GM18858 (cell line): Measurements from ENCODE around the gene ADAMTS17.

Experiments used
- ATAC-seq: cut with Tn5 transposase; IDR thresholded peaks from one replicate; pipeline ENCODE4 v1.9.1; 2021; ENCODE audit not compliant: unreplicated experiment

Gene ADAMTS17

DNA sequence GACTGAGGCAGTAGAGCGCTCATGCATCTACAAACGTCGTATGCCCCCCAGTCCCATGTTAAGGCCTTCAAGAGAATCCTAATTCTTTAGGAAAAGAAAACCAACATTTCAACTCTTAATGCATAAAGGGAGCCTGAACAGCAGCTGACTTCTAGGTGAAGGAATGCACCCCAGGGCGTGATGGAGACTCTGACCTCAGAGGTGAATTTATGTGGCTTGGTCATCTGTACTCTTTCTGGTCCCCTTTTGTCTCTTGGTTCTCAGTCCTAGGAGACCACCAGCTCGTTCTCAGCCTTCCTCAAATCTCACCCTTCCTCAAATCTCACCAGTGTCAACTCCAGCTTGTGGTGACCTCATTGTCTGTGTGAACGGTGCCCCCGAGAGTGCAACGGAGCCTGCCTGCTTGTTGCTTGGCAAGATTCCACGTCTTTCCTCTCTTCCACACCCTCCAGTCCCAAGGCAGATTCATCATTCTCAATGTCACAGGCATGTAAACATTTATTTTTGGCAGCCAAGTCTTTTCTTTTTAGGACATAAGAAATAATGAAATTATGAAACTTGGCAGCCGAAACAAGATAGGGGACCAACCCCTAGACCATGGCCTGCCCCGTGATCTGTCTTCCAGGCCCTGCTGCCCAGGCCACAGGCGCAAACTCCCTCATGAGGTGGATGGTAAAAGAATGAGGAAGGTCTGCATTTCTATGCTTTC lies 166.2 kb downstream of the ADAMTS17 start:
- no peak for ATAC-seq

DNA sequence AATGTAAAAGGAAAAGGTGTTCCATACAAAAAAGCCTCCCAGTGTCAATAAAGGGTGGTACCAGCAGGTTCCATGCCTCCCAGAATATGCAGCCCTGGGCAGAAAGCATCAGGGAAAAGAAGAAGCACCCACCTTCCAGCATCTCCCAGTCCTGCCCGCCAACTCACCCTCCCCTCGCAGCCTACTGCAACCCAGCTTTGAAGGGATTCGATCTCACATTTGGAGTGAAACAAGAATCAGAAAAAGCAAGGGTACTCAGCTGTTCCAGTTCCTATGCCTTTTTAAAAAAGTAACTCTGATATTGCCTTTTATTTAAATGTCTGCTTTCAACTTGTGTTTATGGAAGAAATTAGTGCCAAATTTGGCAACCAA lies 166.9 kb downstream of the ADAMTS17 start:
- no peak for ATAC-seq

DNA sequence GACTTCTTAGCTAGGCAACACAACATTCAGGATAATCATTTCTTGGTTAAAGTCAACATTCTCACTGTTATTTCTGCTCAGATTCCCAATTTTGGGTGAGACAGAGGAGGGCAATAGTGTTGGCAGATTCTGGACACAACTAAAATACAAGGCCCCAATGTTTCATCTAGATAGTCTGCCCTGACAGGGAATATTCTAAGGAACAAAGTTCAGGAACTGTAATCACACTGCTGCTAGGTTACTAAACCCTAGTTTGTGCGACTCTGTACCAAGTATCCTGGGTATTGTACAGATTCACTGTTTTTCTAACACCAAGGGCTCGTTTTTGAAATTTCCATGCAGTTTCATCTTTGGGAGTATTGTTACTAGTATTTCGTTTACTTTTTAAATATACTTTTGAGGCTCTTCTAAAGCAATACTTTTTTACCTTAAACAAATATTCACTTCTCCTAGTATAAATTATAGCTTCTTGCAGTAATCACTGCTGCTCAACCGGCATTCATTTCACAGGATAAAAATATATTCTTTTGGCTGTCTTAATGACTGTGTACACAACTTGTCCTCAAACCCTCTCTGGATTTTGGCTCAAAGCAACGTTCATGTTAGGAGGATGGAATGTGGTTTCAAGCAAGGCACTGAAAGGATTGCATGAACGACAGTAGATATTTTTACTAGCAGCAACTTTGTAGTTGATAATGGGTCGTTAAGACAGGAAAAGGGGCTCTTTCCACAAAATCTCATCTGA lies 167.4 kb downstream of the ADAMTS17 start:
- ATAC-seq, result no peak

DNA sequence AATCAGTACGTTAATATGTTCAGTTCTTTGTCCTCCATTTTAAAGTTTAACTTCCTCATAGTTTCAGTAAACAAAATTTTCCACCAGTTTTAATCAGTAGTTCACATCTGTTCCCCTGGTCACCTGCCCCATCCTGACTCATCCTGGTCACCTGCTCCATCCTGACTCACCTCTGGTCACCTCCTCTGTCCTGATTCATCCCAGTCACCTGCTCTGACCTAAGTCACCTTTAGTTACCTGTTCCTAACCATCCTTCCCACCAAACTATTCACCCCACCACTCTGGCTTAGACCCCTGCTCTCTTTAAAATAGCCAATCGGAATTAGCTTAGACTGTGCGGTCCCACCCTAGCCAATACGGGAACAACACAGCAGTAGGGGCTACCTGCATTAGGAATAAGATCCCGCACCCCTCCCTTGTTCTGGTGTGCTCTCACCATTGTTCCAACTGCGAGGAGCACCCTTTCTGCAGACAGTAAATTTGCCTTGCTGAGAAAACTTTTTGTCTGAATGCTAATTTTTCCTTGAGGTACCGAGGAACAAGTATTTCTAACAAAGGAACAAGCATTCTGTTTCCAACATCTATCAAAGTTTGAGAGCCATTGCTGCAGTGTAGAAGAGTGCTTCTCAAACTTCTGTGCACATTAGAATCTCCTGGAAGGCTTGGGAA lies 169.3 kb downstream of the ADAMTS17 start:
- ATAC-seq, result no peak

DNA sequence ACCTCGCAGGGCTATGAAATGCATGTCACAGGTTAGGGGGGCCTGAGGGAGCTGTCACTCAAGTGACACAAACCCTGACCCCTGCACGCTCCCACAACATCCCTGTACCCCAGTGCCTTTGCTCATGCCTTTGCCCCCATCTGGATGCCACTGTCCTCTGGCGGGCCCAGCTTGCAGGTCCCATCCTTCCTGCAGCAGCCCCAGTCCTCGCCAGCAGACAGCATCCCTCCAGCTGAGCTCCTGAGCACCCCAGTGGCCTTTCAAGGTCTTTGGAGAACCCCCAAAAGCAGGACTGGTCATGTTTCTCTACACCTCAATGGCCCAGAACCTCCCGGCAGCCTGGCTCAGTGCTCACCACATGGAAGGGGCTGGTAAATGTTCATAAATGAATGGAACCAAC lies 170.4 kb downstream of the ADAMTS17 start:
- ATAC-seq, result no peak

DNA sequence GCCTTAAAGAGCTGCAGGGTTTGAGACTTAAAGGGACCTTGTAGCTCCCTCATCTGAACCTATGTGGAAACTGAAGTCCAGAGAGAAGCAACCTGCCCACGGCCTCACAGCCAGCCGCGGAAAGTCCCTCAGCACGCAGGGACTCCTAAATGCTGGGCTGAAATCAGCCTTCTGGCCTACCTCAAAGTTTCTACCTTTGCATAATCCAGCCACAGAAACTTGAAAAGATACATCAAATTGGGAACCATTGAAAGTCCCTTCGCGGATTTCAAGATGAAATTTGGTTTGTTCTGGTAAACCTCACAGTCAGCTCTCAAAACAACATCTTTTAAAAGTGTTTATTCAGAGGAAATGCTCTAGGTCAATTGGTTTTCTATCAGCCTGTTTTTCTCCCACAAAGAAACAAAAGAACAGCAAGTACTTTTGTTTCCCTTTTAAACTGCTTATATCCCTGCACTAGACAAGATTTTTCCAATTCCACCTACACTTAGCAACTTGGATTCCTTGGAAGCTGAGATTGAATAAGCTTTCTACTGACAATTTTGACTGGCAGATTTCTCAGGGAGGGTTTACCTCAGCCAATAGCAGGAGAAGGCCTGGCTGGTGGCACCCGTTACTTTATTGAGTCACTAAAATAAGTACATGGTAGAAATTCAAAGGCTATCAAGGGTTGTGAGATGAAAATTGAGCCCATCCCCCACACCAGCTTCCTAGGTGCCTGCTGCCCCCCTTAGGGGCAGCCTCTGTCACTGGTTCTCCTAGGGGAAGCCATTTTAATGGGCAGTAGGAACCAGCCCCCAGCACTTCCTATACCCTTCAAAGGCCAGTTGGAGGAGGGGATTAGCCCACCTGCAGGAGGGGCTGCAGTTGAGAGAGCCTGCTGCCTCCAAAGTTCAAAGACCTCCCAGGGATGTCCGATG lies 171.2 kb downstream of the ADAMTS17 start:
- ATAC-seq, result peak; percentile 91

DNA sequence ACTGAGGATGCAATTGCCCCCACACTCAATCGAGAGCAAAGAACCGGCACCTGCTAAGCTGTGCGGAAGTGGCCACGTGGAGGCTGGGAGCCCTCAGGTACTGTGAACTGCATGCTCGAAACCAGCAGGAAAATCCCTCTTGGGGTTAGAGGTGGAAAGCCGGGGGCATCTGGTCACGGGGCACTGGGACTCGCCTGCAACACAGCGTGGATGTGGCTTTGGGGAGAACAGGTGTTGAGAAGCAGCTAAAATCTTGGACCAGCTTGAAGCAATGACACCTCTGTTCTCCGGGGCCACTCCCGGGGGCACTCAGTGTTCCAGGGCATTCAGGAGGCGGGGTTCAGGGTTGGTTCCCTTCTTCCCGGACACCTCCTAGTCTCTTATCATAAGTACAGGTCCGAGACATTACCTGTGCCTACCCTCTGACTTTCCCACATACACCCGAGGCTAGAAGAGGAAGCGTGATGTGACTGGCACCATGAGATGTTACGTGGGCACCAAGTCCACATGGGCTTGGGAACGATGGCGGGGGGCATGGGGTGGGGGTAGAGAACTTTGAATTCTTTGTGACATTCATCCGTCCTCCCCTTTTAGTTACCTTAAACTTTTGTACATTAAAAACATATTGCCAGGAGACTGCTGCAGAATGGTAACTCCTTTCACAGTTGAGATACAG lies 172.0 kb downstream of the ADAMTS17 start:
- no peak for ATAC-seq

DNA sequence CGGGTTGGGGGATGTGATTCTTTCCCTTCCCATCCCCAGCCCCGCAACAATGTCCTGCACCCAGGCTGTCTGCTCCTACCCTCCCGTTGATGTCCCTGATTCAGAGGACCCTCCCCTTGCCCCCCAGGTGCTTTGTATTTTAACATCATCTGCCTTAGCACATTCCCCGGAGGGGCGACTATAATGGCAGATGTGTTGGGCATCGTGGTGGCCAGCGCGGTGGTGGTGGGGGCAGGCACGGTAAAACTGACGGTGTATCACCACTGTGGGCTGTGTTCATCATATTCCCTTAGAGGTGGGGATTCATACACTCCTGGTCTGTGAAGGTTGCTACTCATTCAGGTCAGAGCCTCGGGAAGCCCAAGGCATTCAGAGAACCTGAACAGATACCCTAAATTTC lies 173.0 kb downstream of the ADAMTS17 start:
- no peak for ATAC-seq

DNA sequence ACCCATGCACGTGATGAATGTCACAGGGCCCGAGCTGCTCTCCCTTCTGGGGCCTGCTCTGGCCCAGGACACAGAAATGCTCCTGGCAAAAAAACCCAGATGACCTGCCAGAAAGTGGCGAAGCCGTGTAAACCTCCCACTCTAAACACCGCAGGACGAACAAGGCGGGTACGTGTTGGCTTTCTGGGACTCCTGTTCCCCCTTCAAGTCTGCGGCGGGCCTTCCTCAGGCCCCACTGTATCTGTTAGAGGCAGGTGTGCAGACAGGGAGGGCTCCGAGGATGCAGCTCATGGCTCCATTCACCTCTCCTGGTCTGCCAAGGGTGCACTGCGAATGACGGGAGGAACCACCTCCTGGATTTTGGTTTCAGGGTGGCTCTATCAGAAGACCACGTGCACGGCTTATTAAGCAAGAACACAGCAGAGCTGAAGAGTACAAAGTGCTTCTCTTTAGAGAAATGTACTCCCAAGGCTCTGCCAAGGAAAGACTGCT lies 173.8 kb downstream of the ADAMTS17 start:
- ATAC-seq, result no peak

DNA sequence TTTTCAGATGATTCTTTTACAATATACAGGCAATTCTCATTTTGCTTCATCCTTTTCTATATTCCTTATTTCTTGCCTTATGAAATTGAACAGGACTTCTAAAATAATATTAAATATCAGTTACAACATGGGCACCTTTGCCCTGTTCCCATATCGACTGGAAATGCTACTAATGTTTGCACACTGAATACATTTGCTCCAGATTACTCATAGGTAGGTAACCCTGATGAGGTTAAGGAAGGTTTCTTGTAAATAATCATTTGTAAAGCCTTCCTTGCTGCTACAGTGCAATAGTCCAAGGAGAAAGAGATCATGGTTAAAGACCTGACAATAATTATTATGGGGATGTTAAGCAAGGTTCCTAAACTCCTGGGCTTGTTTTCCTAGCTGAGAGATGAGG lies 175.5 kb downstream of the ADAMTS17 start:
- ATAC-seq, result no peak

DNA sequence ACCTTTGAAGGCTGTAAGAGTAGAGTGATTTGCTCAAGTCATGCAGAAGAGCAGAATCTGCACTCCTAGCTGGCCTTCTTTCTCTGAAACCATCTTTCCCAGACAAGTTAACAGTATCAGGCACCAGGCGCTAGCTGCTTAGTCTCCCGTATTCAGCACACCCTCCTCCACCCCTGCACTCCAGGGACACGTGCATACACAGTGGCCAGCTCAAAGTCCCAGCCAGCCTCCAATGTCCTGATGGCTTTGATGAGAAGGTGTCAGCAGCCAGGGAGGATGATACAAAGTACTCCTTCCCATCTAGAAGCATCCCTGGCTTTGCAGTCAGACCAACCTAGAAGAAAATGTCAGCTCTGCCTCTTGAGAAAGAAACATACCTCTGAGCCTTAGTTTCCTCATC lies 177.8 kb downstream of the ADAMTS17 start:
- no peak for ATAC-seq

DNA sequence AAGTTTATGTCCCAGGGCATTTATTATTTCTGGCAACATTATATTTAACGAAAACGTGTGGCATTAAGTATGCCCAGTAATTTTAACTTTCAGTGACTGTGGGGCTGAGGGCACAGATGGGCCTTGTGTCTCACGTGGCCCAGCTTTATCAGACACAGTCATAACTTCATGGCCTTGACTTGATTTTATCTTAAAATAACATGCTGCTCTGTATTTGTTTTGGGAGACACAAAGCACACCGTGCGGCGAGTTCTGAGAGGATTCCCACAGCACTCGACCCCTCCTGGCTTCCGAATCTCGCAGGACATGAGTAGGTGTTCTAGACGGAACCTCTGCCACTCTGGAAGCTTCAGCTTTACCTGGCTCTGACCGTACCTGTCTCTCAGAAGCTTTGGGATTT lies 180.8 kb downstream of the ADAMTS17 start:
- no peak for ATAC-seq

DNA sequence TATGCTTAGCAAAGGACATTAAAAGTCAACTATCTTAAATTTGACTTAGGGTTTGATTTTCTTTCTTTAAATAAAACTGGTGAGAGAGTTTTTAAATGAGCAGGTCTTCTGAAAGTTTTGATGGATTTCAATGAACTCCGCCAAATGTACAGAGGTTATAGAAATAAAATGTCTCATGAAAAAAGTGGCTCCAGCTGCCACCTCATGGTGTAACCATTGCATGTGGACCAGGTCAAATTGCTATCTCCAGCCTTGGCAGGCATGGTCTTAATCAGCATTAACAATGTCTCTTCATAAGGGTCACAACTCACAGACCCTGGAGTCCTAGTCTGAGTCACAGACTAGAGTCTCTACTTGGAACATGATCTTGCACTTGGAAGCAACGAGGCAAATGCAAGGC lies 182.3 kb downstream of the ADAMTS17 start:
- ATAC-seq, result no peak

DNA sequence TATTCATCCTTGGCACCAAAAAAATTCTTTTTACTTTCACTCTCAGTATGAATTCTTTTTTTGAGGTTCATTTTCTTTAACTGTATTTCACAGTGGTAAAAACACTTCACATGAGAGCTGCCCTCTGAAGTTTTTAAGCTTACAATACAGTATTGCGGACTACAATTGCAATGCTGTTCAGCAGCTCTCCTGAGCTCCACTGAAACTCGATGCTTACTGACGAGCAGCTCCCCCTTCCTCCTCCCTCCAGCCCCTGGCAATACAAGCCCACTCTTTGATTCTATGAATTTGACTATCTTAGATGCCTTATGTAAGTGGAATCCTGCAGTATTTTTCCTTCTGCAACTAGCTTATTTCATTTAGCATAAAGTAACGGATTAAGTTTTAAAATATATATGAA lies 183.4 kb downstream of the ADAMTS17 start:
- no peak for ATAC-seq

DNA sequence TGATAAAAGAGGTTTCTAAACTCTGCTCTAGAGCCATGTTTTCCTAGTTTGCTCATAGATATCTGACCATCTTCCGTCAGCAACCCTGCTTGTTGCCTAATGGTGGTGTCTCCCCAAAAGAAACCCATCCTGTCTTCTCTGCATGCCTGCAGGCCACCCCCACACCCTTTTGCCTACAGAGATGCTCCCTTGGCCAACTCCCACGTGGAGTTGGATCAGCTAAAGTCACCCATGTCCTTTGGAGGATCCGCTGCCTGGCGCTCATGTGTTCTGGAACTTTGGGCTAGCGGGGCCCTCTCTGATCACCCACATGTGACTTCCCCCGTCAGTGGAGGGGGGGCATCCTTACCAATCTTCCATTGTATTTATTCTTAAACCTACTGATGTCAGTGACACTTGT lies 185.6 kb downstream of the ADAMTS17 start:
- no peak for ATAC-seq

DNA sequence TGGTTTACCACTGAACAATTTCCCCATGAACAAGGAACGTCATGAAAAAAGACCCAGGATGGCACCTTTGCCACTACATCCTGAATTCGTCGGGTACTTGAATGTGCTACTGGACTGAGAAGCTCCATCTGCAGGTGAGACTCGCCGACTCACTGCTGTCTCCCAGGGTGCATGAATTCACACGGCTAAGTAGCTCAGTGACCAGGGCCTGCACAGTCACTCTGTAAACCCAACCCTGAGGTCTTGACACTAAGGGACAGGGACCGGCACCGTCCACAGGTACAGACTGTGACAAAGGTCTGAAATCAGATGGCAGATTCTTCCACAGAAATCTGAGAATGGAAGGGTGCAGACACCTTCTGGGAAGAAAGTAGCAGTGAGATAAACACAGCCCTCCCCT lies 187.4 kb downstream of the ADAMTS17 start:
- no peak for ATAC-seq

DNA sequence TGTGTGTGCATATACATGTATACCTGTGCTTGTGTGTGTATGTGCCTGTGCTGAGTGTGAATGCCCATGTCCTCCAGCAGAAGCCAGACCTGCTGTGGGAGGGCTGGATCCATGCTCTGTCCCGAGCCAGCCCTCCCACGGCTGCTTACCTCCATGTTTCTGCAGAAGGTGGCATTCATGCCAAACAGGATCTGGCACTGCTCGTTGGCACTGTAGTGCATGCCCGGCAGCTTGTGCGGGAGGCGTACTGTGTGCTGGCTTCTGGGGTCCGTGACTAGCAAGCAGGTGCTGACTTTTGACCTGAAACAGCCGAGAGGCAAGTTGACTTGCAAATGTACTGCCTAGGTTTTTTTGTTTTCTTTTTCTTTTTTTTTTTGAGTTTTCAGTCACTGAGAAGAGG lies 189.3 kb downstream of the ADAMTS17 start:
- no peak for ATAC-seq

DNA sequence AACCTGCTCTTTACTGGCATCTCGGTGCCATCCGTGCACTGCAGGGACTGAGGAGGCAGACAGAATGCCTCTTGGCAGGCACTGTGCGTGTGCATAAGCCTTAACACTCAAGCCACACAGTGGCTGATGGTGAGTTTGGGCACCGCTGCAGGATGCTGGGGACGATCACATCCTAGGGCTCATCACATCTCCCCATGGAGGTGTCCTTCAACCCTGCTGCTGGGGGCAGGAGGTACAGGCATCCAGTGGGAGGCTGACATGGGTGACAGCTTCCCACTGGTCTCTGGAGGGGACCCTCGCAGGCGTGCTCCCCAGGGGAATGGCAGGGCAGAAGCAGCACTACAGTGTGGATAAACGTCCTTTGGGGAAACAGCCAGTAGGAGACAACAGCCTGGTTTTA lies 190.9 kb downstream of the ADAMTS17 start:
- ATAC-seq, result no peak

DNA sequence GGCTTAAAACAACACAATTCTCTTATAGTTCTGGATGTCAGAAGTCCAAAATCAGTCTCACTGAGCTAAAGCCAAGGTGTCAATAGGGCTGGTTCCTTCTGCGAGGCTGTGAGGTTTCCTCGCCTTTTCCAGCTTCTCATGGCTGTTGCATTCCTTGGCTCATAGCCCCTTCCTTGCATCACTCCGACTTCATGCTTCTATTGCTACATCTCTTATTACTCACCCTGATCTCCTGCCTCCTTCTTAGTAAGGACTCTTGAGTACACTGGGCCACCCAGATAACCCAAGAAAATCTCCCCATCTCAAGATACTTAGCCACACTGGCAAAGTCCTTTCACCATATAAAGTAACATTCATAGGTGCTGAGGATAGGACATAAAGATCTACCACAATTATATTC lies 193.9 kb downstream of the ADAMTS17 start:
- ATAC-seq, result no peak

DNA sequence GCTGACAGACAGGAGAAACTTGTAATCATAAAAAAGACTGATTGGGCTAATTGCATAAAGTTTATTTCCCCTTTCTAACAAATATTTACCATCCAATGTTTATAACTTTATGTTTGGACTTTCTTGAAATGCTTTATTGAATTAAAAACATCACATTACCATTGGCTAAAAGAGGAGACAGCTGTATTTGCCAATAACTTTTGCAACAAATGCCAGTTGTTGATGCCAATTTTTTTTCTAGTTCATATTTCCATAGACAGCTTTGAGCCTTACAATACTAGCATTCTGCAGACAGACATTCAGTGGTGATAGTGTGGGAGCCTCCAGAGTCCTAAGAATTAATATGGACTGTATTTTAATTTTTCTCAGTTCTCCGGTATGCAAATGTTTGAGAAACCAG lies 198.4 kb downstream of the ADAMTS17 start:
- no peak for ATAC-seq
